ENCODE data around the gene LRRC4C.

- TF ChIP-seq POLR2AphosphoS5 (IDR thresholded peaks at IDR 0.05; ENCODE audit: insufficient read depth, low read depth, low read length) (no peak), EZH2 (IDR thresholded peaks at IDR 0.05; ENCODE audit: borderline replicate concordance, low read depth, low read length, severe bottlenecking) (no peak), CTCF (IDR thresholded peaks at IDR 0.05; ENCODE audit: extremely low read depth in 1 of 2, insufficient read depth in 1 of 2, low read depth in 1 of 2, low read length in 2 of 2) (no peak), JUN (IDR thresholded peaks at IDR 0.05; ENCODE audit: borderline replicate concordance, insufficient read depth, insufficient read length, low read depth) (no peak), POLR2A (IDR thresholded peaks at IDR 0.05; ENCODE audit: low read depth, low read length) (no peak), GATA2 (IDR thresholded peaks at IDR 0.05; ENCODE audit: insufficient read depth, insufficient read length, low read depth, low read length) (no peak), MAX (IDR thresholded peaks at IDR 0.05; ENCODE audit: insufficient read depth, insufficient read length) (no peak)
Measured at GRCh38 chr11:40080434-40080833, 1379.0 kb downstream of the LRRC4C start.

All from endothelial cell of umbilical vein (primary cell).